ENCODE measurements around the gene TRIM10. TPM values are rescaled to one million over a fixed set of nuclear protein-coding genes. Genes with fewer than 3 reads are reported as not detected.

The TRIM10 gene
- total RNA-seq, 4 donors from 2014 or later, result not detected

- no peaks in the 10 kb centered on the region for H3K36me3 ChIP-seq
- 71 to 77% methylated on average over 4 of the region's 4 CpGs for WGBS, 2 donors
- H3K27me3 ChIP-seq, result no peaks in the 10 kb centered on the region
- DNase-seq, result no peak
- TF ChIP-seq POLR2A (IDR thresholded peaks at IDR 0.05), result no peak
- TF ChIP-seq CTCF (IDR thresholded peaks at IDR 0.05), result no peak
- H3K4me3 ChIP-seq (replicated peaks in 1 of 3), result no peak within 1 kb of the TSS
- intact Hi-C loops (cut with DNase I), result no loop called here
- H3K4me1 ChIP-seq, result peaks cover 0 to 2% of the 10 kb centered on the region in 2 donors
- no peak within 1 kb of the TSS for H3K27ac ChIP-seq
- no peaks in the 10 kb centered on the region for H3K9me3 ChIP-seq
Observed at GRCh38 chr6:30135757-30136156, 25.3 kb downstream of the TRIM10 start, which contains the start of gene TRIM40. Gene TRIM40, plus strand, starts transcription at chr6:30136140. Its CDS starts 897 bp downstream, at chr6:30137037.

- no peak for DNase-seq
- Histone ChIP-seq H3K36me3 (no peaks in the 10 kb centered on the region), H3K4me1 (peaks cover 3 to 7% of the 10 kb centered on the region in 2 donors), H3K27ac (no peak overlapping the region), H3K27me3 (no peaks in the 10 kb centered on the region), H3K4me3 (replicated peaks in 1 of 3) (no peak overlapping the region), H3K9me3 (no peaks in the 10 kb centered on the region)
- intact Hi-C loops (cut with DNase I), result no loop called here
- WGBS, 2 donors, result 85 to 86% methylated on average over 2 of the region's 2 CpGs
- no peak for TF ChIP-seq POLR2A (IDR thresholded peaks at IDR 0.05)
Observed at GRCh38 chr6:30135147-30135546, 25.9 kb downstream of the TRIM10 start.

- intact Hi-C loops (cut with DNase I), result loop anchor here (2.0 kb wide), 1 partner anchor 27 kb away; no protein-coding TSS in a partner anchor
- Histone ChIP-seq H3K36me3 (no peaks in the 10 kb centered on the region), H3K4me3 (replicated peaks in 1 of 3) (no peak overlapping the region), H3K27me3 (no peaks in the 10 kb centered on the region), H3K4me1 (peaks cover 13 to 21% of the 10 kb centered on the region in 2 donors), H3K27ac (no peak overlapping the region), H3K9me3 (no peaks in the 10 kb centered on the region)
- DNase-seq, result no peak
- TF ChIP-seq POLR2A (IDR thresholded peaks at IDR 0.05) (no peak), CTCF (IDR thresholded peaks at IDR 0.05) (no peak)
- 62 to 80% methylated on average over 2 of the region's 2 CpGs for WGBS, 2 donors
Observed at GRCh38 chr6:30131947-30132497, 29.0 kb downstream of the TRIM10 start.

- peak; percentile 74 to 77 for DNase-seq
- 27 to 30% methylated on average over 16 of the region's 16 CpGs for WGBS, 2 donors
- intact Hi-C loops (cut with DNase I), result loop anchor here (2.0 kb wide), 1 partner anchor 26 kb away; no protein-coding TSS in a partner anchor
- H3K4me3 ChIP-seq (replicated peaks in 1 of 3), result no peak overlapping the region
- H3K27me3 ChIP-seq, result no peaks in the 10 kb centered on the region
- TF ChIP-seq CTCF (IDR thresholded peaks at IDR 0.05), result peak; percentile 77 to 99 (median 96)
- TF ChIP-seq POLR2A (IDR thresholded peaks at IDR 0.05), result no peak
- no peak overlapping the region for H3K27ac ChIP-seq
- H3K9me3 ChIP-seq, result no peaks in the 10 kb centered on the region
- H3K4me1 ChIP-seq, result peaks cover 13 to 21% of the 10 kb centered on the region in 2 donors
- no peaks in the 10 kb centered on the region for H3K36me3 ChIP-seq
Observed at GRCh38 chr6:30130887-30131862, 29.8 kb downstream of the TRIM10 start.

GRCh38 chr6:30130179-30130679, 30.8 kb downstream of the TRIM10 start:
- Histone ChIP-seq H3K27me3 (no peaks in the 10 kb centered on the region), H3K4me1 (peaks cover 13 to 21% of the 10 kb centered on the region in 2 donors), H3K4me3 (replicated peaks in 1 of 3) (no peak overlapping the region), H3K9me3 (no peaks in the 10 kb centered on the region), H3K36me3 (no peaks in the 10 kb centered on the region), H3K27ac (no peak overlapping the region)
- intact Hi-C loops (cut with DNase I), result loop anchor here (2.0 kb wide), 1 partner anchor 25 kb away; no protein-coding TSS in a partner anchor
- no peak for DNase-seq
- TF ChIP-seq CTCF (IDR thresholded peaks at IDR 0.05), result no peak
- no peak for TF ChIP-seq POLR2A (IDR thresholded peaks at IDR 0.05)
- 58 to 63% methylated on average over 4 of the region's 4 CpGs for WGBS, 2 donors
